ENCODE results near the gene DUOXA1. TPM values are rescaled to one million over a fixed set of nuclear protein-coding genes. Genes with fewer than 3 reads are reported as not detected.

DUOXA1 gene
- total and polyA plus RNA-seq, 2 of the 4 experiments (the other 2 are of a cell fraction): 0.02 TPM; not detected in 1

- Histone ChIP-seq H3K4me2 (ENCODE audit: low read depth, low read length) (no peak overlapping the region), H3K18ac (ENCODE audit: low read depth, low read length) (no peak overlapping the region), H3K4me3 (ENCODE audit: insufficient read depth, low read depth, low read length) (no peak overlapping the region), H3K56ac (ENCODE audit: extremely low read depth, insufficient read depth, low read length) (no peak overlapping the region), H2AK5ac (ENCODE audit: low read depth, low read length) (no peak overlapping the region), H2BK5ac (ENCODE audit: low read depth, low read length, poor library complexity, severe bottlenecking) (no peak overlapping the region), H2BK20ac (ENCODE audit: low read depth, low read length) (no peak overlapping the region), H3K9ac (ENCODE audit: low read depth, low read length) (no peak overlapping the region), H3K9me1 (ENCODE audit: insufficient read depth, low read length) (peaks cover 12% of the 10 kb centered on the region), H2BK120ac (ENCODE audit: low read depth, low read length) (no peak overlapping the region), H3K14ac (replicated peaks; ENCODE audit: low read depth, low read length) (no peak overlapping the region), H2BK15ac (ENCODE audit: low read depth, low read length) (no peak overlapping the region; the same call in 2 of the 3 replicates), H3K4me1 (ENCODE audit: control insufficient read depth, insufficient read depth, low read length) (peaks cover 16% of the 10 kb centered on the region), H4K20me1 (ENCODE audit: insufficient read depth, low read length) (no peaks in the 10 kb centered on the region), H3K9me3 (ENCODE audit: control insufficient read depth, insufficient read depth, low read length) (no peaks in the 10 kb centered on the region), H3K23ac (ENCODE audit: low read depth, low read length) (no peak overlapping the region), H3K27ac (ENCODE audit: insufficient read depth, low read length) (no peak overlapping the region), H4K91ac (ENCODE audit: insufficient read depth, low read depth, low read length) (no peak overlapping the region), H2AK9ac (replicated peaks; ENCODE audit: low read depth, low read length, poor library complexity) (no peak overlapping the region), H4K8ac (ENCODE audit: low read depth in 2 of 2, low read length in 2 of 2) (no peak overlapping the region), H3K36me3 (ENCODE audit: control insufficient read depth, insufficient read depth, low read length) (no peaks in the 10 kb centered on the region), H4K5ac (ENCODE audit: low read depth, low read length) (no peak overlapping the region), H3K79me1 (ENCODE audit: low read depth in 1 of 2, low read length in 2 of 2) (peaks cover 5 to 20% of the 10 kb centered on the region in 2 experiments), H3K4ac (ENCODE audit: low read depth, low read length) (no peak overlapping the region), H3K27me3 (ENCODE audit: control insufficient read depth, insufficient read depth, low read length) (no peaks in the 10 kb centered on the region), H2AFZ (replicated peaks; ENCODE audit: low read length, poor library complexity) (no peak overlapping the region)
- POLR2A ChIA-PET (ENCODE audit: unreplicated experiment): no interaction called here
- DNase-seq (no peak), ATAC-seq (ENCODE audit: low read depth) (no peak)
- CTCF ChIA-PET: interaction anchor here (2.0 to 3.2 kb wide), 2 partner anchors 44 to 239 kb away, joined by 8 to 27 read pairs; a partner anchor contains a TSS
- TF ChIP-seq RCOR1 (IDR thresholded peaks at IDR 0.05; ENCODE audit: insufficient replicate concordance, low read length) (no peak), SMC3 (IDR thresholded peaks at IDR 0.05; ENCODE audit: low read depth, low read length) (no peak), CEBPB (IDR thresholded peaks at IDR 0.05; ENCODE audit: low read depth, low read length) (no peak), FOS (IDR thresholded peaks at IDR 0.05; ENCODE audit: low read depth, low read length) (no peak), RAD21 (IDR thresholded peaks at IDR 0.05; ENCODE audit: low read length) (no peak), NFE2L2 (IDR thresholded peaks at IDR 0.05; ENCODE audit: low read depth, low read length) (no peak), RFX5 (IDR thresholded peaks at IDR 0.05; ENCODE audit: low read depth, low read length) (no peak), MAZ (IDR thresholded peaks at IDR 0.05; ENCODE audit: borderline replicate concordance, low read depth, low read length) (no peak), ELK1 (IDR thresholded peaks at IDR 0.05; ENCODE audit: borderline replicate concordance, low read depth, low read length) (no peak), MAFK (IDR thresholded peaks at IDR 0.05; ENCODE audit: low read depth, low read length) (no peak), CHD1 (IDR thresholded peaks at IDR 0.05; ENCODE audit: low read depth, low read length) (no peak), POLR2A (IDR thresholded peaks at IDR 0.05; ENCODE audit: low read depth, low read length) (no peak), MXI1 (IDR thresholded peaks at IDR 0.05; ENCODE audit: borderline replicate concordance, low read depth, low read length) (no peak), BHLHE40 (IDR thresholded peaks at IDR 0.05; ENCODE audit: low read depth, low read length) (no peak)
- TF ChIP-seq, protein P1, sequence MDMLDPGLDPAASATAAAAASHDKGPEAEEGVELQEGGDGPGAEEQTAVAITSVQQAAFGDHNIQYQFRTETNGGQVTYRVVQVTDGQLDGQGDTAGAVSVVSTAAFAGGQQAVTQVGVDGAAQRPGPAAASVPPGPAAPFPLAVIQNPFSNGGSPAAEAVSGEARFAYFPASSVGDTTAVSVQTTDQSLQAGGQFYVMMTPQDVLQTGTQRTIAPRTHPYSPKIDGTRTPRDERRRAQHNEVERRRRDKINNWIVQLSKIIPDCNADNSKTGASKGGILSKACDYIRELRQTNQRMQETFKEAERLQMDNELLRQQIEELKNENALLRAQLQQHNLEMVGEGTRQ (IDR thresholded peaks at IDR 0.05; ENCODE audit: low read depth, low read length): no peak
- TF ChIP-seq, protein P2, sequence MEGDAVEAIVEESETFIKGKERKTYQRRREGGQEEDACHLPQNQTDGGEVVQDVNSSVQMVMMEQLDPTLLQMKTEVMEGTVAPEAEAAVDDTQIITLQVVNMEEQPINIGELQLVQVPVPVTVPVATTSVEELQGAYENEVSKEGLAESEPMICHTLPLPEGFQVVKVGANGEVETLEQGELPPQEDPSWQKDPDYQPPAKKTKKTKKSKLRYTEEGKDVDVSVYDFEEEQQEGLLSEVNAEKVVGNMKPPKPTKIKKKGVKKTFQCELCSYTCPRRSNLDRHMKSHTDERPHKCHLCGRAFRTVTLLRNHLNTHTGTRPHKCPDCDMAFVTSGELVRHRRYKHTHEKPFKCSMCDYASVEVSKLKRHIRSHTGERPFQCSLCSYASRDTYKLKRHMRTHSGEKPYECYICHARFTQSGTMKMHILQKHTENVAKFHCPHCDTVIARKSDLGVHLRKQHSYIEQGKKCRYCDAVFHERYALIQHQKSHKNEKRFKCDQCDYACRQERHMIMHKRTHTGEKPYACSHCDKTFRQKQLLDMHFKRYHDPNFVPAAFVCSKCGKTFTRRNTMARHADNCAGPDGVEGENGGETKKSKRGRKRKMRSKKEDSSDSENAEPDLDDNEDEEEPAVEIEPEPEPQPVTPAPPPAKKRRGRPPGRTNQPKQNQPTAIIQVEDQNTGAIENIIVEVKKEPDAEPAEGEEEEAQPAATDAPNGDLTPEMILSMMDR (conservative IDR thresholded peaks at IDR 0.05; ENCODE audit: low read depth, low read length): no peak
- no TSS peak for BruUV-seq (replicated peaks)
- intact Hi-C loops (cut with micrococcal nuclease) (no loop called here), in situ Hi-C loops (cut with MboI; ENCODE audit: low sequenced_read_pairs) (loop anchor here (5.0 kb wide), 1 partner anchor 241 kb away; a partner anchor contains a TSS), dilution Hi-C loops (cut with HindIII; ENCODE audit: low sequenced_read_pairs, unreplicated experiment) (no loop called here)
- 93% methylated on average over 10 of the region's 14 CpGs; no CpG with 5 or more reads in 1 of the 2 experiments for WGBS, 2 experiments (ENCODE audit: extremely low coverage in 2 of 2, insufficient read length in 1 of 2)
Observed at GRCh38 chr15:45161666-45162065, 32.0 kb upstream of the DUOXA1 start.

All from IMR-90 (cell line).